Heart right ventricle (tissue), 16 donors: ENCODE results near the gene ANKRD50. TPM values are rescaled to one million over a fixed set of nuclear protein-coding genes. Genes with fewer than 3 reads are reported as not detected.

Experiments used
- ATAC-seq, 8 donors: fragments of 200-7000 bp; cut with Tn5 transposase; one replicate each; pipeline ENCODE4 v1.9.1; 2020; ENCODE audit warnings: mild to moderate bottlenecking in 8 of 8, moderate library complexity in 8 of 8, moderate number of reproducible peaks in 1 of 8
- DNase-seq, 2 donors: peaks; one replicate each; pipeline ENCODE4 v3.0.0-alpha.2; 2020
- H3K27ac ChIP-seq, 10 donors: fragments of 200-600 bp; sonication (generic) in 2 of 10; one replicate each; pipeline versions ENCODE4 v1.5.0 to v1.8.0; 2020 to 2022; ENCODE audit warnings: mild to moderate bottlenecking in 3 of 10
- H3K27me3 ChIP-seq, 7 donors: fragments of 200-600 bp; one replicate each; pipeline ENCODE4 v1.8.0; 2021 to 2022; ENCODE audit warnings: mild to moderate bottlenecking in 2 of 7
- H3K36me3 ChIP-seq, 9 donors: fragments of 200-600 bp; sonication (generic) in 1 of 9; one replicate each; pipeline versions ENCODE4 v1.5.0 to v1.8.0; 2020 to 2022; ENCODE audit warnings: mild to moderate bottlenecking in 2 of 9
- H3K4me1 ChIP-seq, 9 donors: fragments of 200-600 bp; sonication (generic) in 1 of 9; one replicate each; pipeline versions ENCODE4 v1.5.0 to v1.8.0; 2020 to 2022; ENCODE audit warnings: mild to moderate bottlenecking in 4 of 9
- H3K4me3 ChIP-seq, 10 donors: fragments of 200-600 bp; sonication (generic) in 2 of 10; one replicate each; pipeline versions ENCODE4 v1.5.0 to v1.8.0; 2020 to 2022; ENCODE audit warnings: mild to moderate bottlenecking in 7 of 10, moderate library complexity in 2 of 10
- H3K9me3 ChIP-seq, 11 donors: fragments of 200-600 bp in 10 of 11; sonication (generic) in 2 of 11; one replicate each; pipeline versions ENCODE4 v1.5.0 to v1.8.0; 2013 to 2022; ENCODE audit warnings: mild to moderate bottlenecking in 2 of 11, control low read depth in 1 of 11, moderate library complexity in 1 of 11
- WGBS, 2 donors: extraction: QIAGEN DNeasy Blood & Tissue Kit; methylation state at CpG; one replicate each; pipeline ENCODE4 v1.1.7; 2013; ENCODE audit warnings: inconsistent platforms in 1 of 2; 5-methylcytosine and 5-hydroxymethylcytosine counted together
- intact Hi-C, 10 donors: fragments of 100-400 bp; cut with DNase I; formaldehyde crosslinking; loops; one replicate each; pipeline versions ENCODE4 v1.11.1 to v1.14.2; 2022
- polyA plus RNA-seq, 2 donors: library from polyadenylated mRNA; stranded (reverse); fragments of 200-250 nt; gene quantifications; one replicate each; pipeline ENCODE4 v1.2.3, GENCODE V29; 2013
- total RNA-seq, 10 donors: library from RNA; stranded (reverse); fragmentation: NEBNext Ultra II Directional in 3 of 10; extraction: Animal tissue kit (Norgen Biotek cat#: 25700) in 3 of 10; gene quantifications; one replicate each; pipeline versions ENCODE4 v1.2.1 to v1.2.4, GENCODE V29; 2021 to 2023
- TF ChIP-seq, protein P1 (sequence below), 9 donors: fragments of 200-600 bp; sonication (generic) in 2 of 9; IDR thresholded peaks; one replicate each; pipeline versions ENCODE4 v1.5.0 to v1.8.0; 2021 to 2022; ENCODE audit warnings: antibody characterized with exemption in 9 of 9, mild to moderate bottlenecking in 5 of 9, moderate library complexity in 1 of 9
- donor health status: Arrhythmogenic right ventricular cardiomyopathy.
- donor health status: ischemic (EF 13 %, LVEDD 7.1; RV severe dilation, severe dysfunction).
- donor health status: healthy with polysubstance abuse.
- donor health status: DM: no; HTN: yes; CAD: no.
- donor health status: DM: no; HTN: no; CAD: no.
- donor health status: ischemic (EF 25% LVEDD 6.9; RV normal size, moderate dysfunction).
- donor health status: ischemic (EF 25% LVEDD 5.7; RV mildly dilated, moderate dysfunction).
- donor health status: healthy.
- donor health status: DM: yes; HTN: yes; CAD: no.
- donor health status: Ischemic cardiomyopathy.
- donor health status: ischemic (EF 35%, LVEDD 5.7; RV mildly dilated, moderate dysfunction).
- donor health status: nonischemic (EF 11% LVEDD 7.7; RV severe dilation, severe dysfunction).
- donor health status: DM: yes; HTN: yes; CAD: no.
- donor health status: PGD.
- donor health status: ischemic (EF 29% LVEDD 5.4; RV normal size, mild dysfunction).
- donor health status: nonischemic (EF 23%, LVEDD 6.1; RV moderate dilation, normal function).

Gene ANKRD50
- total and polyA plus RNA-seq, 12 donors = 2.1 to 20.1 (median 7.3) TPM

DNA sequence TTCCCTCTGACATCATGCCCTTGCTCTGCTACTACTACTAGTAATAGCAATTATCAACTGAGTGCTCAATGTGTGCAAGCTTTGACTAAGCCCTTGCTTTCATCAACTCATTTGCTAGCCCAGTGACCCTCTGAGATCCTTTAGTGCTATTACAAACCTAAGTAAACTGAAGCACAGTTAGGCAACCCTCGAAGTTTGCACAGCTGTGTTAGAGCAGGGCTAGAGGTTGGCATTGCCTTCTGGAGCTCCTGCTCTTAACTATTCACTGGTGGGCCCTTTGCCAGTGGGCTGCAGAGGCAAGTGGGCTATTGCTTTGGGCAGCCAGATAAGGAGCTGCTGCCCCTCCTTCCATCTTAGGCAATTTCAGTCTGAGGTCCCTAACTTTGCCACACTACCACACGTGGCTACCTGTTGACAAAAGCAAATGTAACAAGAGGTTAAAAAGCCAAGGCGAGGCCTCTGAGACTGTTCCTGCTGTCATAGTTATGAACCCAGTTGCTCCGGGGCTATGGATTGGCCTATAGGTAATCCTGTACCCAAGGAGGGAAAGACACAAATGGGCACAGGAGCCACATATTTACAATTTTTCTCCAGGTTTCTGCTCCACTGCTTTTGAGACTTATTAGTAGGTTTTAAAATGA, 41.5 kb upstream of the ANKRD50 start:
- Histone ChIP-seq H3K27me3 (no peaks in the 10 kb centered on the region), H3K36me3 (no peaks in the 10 kb centered on the region), H3K9me3 (no peaks in the 10 kb centered on the region), H3K27ac (no peak overlapping the region), H3K4me3 (no peak overlapping the region), H3K4me1 (no peaks in the 10 kb centered on the region)
- ATAC-seq (no peak), DNase-seq (no peak)
- 88 to 90% methylated on average over 4 of the region's 4 CpGs for WGBS, 2 donors
- TF ChIP-seq, protein P1, sequence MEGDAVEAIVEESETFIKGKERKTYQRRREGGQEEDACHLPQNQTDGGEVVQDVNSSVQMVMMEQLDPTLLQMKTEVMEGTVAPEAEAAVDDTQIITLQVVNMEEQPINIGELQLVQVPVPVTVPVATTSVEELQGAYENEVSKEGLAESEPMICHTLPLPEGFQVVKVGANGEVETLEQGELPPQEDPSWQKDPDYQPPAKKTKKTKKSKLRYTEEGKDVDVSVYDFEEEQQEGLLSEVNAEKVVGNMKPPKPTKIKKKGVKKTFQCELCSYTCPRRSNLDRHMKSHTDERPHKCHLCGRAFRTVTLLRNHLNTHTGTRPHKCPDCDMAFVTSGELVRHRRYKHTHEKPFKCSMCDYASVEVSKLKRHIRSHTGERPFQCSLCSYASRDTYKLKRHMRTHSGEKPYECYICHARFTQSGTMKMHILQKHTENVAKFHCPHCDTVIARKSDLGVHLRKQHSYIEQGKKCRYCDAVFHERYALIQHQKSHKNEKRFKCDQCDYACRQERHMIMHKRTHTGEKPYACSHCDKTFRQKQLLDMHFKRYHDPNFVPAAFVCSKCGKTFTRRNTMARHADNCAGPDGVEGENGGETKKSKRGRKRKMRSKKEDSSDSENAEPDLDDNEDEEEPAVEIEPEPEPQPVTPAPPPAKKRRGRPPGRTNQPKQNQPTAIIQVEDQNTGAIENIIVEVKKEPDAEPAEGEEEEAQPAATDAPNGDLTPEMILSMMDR (IDR thresholded peaks at IDR 0.05) = no peak
- intact Hi-C loops = no loop called here

DNA sequence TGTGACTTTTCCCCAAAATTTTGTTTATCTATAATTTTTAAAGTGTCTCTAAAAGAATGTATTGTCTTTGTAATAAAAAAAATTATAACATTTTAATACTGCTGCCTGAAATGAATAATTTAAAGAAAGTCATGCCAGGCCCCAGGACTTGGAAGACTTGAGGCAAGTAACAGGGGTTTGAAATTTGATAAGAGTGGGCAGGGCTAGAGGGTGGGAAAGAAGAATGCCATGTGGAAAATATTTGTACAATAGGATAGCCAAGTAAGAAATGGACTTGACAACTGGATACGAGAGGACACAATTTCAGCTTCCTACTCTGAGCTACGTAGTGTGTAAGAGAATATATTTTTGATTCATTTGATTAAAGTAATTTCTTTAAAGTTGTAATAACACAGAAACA, 36.9 kb upstream of the ANKRD50 start:
- Histone ChIP-seq H3K4me3 (no peak overlapping the region), H3K4me1 (peaks cover 0 to 14% (median 0%) of the 10 kb centered on the region in 9 donors), H3K9me3 (no peaks in the 10 kb centered on the region), H3K27me3 (no peaks in the 10 kb centered on the region), H3K27ac (no peak overlapping the region), H3K36me3 (no peaks in the 10 kb centered on the region)
- 93 to 94% methylated on average over 2 of the region's 2 CpGs for WGBS, 2 donors
- ATAC-seq = no peak
- DNase-seq = no peak
- TF ChIP-seq, protein P1 (IDR thresholded peaks at IDR 0.05) = no peak
- intact Hi-C loops = loop anchor here in 2 of 10 donors (10.0 kb wide), 2 partner anchors 415 to 915 kb away; no protein-coding TSS in a partner anchor

DNA sequence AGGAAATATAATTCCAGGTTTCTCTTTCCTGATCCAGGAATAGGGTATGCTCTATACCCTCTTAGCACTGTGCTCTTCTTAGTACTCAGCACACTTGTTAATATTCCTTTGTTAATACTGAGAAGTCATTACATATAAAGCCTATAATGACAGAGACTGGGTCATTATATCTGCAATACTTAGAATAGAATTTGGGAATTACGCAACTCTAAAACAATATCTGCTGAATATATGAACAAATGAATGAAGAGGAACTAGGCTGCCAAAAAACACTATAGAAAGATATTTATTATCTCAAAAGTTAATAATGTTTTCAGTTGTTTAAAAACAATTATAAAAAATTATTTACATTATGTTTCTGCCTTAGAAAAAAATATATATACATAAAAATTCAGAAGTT, 36.4 kb upstream of the ANKRD50 start:
- no peaks in the 10 kb centered on the region for H3K9me3 ChIP-seq
- H3K27me3 ChIP-seq = no peaks in the 10 kb centered on the region
- TF ChIP-seq, protein P1 (IDR thresholded peaks at IDR 0.05) = no peak
- no peaks in the 10 kb centered on the region for H3K36me3 ChIP-seq
- 95 to 100% methylated on average over 1 of the region's 1 CpG for WGBS, 2 donors
- no peak for ATAC-seq
- H3K4me3 ChIP-seq = no peak overlapping the region
- H3K4me1 ChIP-seq = peaks cover 0 to 14% (median 0%) of the 10 kb centered on the region in 9 donors
- H3K27ac ChIP-seq = no peak overlapping the region
- intact Hi-C loops = loop anchor here in 2 of 10 donors (10.0 kb wide), 2 partner anchors 414 to 916 kb away; no protein-coding TSS in a partner anchor
- no peak for DNase-seq

DNA sequence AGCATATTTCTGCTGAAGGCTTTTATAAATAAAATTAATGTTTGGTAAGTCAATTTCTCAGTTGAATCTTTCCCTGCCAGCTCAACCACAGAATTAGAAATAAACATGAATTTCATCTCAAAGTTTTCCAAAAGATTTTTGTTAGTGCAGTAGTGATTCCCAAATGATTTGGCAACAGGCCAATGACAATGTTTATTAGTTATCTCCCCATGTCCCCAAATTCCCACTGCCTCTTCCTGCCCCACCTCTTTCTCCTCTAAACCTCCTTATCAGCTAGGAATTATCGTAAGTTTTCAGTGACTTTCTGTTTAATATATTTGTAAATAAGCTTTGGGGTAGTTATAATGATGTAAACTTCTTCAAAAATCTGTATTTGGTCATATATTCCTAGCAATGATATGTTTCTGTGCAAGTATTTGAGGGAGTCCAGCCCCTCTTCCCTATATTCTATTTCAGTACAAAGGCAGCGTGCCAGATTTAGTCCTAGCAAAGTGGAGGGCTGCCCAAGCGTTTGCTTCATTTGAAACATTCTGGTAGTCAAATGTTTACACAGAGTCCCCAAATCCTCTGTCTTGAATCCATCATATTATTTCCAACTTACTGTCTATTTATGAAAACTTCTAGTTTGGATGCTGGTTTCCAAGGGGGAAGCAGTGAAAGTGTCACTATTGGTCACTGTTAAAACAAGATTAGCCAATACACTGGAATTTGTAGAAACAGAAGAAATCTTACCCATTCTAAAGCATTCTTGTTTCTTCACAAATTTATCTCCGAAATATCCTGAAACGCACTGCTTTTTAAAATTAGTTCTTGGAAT, 33.7 kb upstream of the ANKRD50 start:
- Histone ChIP-seq H3K4me1 (peaks cover 0 to 14% (median 0%) of the 10 kb centered on the region in 9 donors), H3K9me3 (no peaks in the 10 kb centered on the region), H3K27me3 (no peaks in the 10 kb centered on the region), H3K27ac (peak overlapping the region in 3 of 10 donors; percentile 1 to 29 (median 13)), H3K4me3 (peak overlapping the region in 6 of 10 donors; percentile 3 to 30 (median 27)), H3K36me3 (no peaks in the 10 kb centered on the region)
- intact Hi-C loops = loop anchor here in 2 of 10 donors (10.0 kb wide), 2 partner anchors 411 to 919 kb away; no protein-coding TSS in a partner anchor
- WGBS, 2 donors = 40 to 52% methylated on average over 5 of the region's 5 CpGs
- ATAC-seq (peak in 5 of 8 donors; percentile 29 to 69 (median 39)), DNase-seq (peak in 1 of 2 donors; percentile 6)
- TF ChIP-seq, protein P1 (IDR thresholded peaks at IDR 0.05) = no peak
